Retinal pigment epithelial cell (primary cell): ENCODE results near the gene C2CD5.
"Not testable (repeated sequence)": the region's sequence is repeated elsewhere in the genome, so short reads cannot be mapped to it uniquely, and the experiment has no call there.

ENCODE experiments used
- DNase-seq: peaks from one replicate; pipeline ENCODE4 v3.0.0-alpha.2; 2010; ENCODE audit warnings: low read depth
- H3K4me3 ChIP-seq: 2 replicates; pipeline ENCODE4 v1.5.1; 2011; ENCODE audit warnings: mild to moderate bottlenecking, low read length, control low read depth, moderate library complexity
- TF ChIP-seq, protein P1 (sequence below): conservative IDR thresholded peaks from 2 replicates; pipeline ENCODE4 v1.5.1; 2011; ENCODE audit warnings: low read depth, low read length, control low read depth, inconsistent platforms

C2CD5 gene

DNA sequence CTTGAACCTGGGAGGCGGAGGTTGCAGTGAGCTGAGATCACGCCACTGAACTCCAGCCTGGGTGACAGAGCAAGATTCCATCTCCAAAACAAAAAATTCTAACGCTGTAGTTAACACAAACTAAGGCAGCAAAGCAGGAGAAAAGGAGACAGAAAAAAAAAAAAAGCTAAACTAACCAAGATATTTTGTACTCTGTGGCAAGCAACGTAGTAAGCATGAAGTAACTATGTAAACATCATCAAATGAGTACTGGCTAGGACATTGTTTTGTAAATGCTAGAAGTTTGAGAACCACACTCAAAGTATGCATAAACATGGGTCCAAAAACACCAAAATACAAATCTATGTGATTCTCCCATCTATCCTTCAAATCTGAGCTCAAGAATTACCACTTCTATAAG lies 44.2 kb downstream of the C2CD5 start:
- TF ChIP-seq, protein P1, sequence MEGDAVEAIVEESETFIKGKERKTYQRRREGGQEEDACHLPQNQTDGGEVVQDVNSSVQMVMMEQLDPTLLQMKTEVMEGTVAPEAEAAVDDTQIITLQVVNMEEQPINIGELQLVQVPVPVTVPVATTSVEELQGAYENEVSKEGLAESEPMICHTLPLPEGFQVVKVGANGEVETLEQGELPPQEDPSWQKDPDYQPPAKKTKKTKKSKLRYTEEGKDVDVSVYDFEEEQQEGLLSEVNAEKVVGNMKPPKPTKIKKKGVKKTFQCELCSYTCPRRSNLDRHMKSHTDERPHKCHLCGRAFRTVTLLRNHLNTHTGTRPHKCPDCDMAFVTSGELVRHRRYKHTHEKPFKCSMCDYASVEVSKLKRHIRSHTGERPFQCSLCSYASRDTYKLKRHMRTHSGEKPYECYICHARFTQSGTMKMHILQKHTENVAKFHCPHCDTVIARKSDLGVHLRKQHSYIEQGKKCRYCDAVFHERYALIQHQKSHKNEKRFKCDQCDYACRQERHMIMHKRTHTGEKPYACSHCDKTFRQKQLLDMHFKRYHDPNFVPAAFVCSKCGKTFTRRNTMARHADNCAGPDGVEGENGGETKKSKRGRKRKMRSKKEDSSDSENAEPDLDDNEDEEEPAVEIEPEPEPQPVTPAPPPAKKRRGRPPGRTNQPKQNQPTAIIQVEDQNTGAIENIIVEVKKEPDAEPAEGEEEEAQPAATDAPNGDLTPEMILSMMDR = no peak
- no peak overlapping the region for H3K4me3 ChIP-seq
- no peak for DNase-seq

GRCh38 chr12:22499445-22499844 lies 44.9 kb downstream of the C2CD5 start:
- H3K4me3 ChIP-seq = no peak overlapping the region
- no peak for DNase-seq
- TF ChIP-seq, protein P1 = no peak

DNA sequence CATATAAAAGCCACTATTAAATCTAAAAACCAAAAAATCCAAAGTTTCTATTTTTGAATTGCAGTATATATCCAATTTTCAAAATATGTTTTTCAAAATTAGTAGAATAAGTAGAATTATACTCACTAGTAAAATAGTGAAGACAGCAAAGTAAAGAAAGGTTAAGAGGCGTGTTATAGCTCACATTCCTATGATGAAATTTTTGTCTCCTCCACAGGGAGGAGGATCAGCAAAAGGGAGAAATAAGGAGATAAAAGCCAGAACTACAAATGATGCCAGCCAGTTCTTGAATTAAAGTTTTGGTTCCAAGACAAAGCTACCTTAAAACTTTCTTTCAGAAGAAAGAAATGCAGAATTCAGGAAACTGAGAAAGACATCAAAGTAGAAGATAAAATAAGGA lies 50.0 kb downstream of the C2CD5 start:
- DNase-seq = no peak
- TF ChIP-seq, protein P1 = no peak
- H3K4me3 ChIP-seq = no peak overlapping the region

GRCh38 chr12:22491034-22491433 lies 53.3 kb downstream of the C2CD5 start:
- H3K4me3 ChIP-seq = no peak overlapping the region
- TF ChIP-seq, protein P1 = no peak
- no peak for DNase-seq

DNA sequence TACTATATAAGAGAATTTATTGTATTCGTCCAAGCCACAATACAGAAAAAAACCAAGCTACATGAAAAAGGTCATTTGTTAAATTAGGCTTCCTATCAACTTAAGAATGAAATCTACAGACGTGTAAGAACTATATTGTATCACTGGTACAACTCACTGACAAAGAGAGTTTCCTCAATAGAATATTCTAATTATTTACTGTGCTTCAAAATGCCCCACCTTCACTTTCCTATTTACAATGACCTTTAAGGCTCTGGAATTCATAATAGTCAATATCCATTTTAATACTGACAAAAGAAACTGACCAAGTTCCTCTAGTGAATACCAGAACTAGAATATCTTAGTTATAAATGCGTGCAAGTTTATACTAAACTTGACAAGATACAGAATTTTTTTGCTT lies 55.9 kb downstream of the C2CD5 start:
- no peak for DNase-seq
- no peak overlapping the region for H3K4me3 ChIP-seq
- TF ChIP-seq, protein P1 = no peak

DNA sequence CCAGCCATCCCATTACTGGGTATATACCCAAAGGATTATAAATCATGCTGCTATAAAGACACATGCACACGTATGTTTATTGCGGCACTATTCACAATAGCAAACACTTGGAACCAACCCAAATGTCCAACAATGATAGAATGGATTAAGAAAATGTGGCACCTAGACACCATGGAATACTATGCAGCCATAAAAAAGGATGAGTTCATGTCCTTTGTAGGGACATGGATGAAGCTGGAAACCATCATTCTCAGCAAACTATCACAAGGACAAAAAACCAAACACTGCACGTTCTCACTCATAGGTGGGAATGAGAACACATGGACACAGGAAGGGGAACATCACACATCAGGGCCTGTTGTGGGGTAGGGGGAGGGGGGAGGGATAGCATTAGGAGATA lies 56.7 kb downstream of the C2CD5 start:
- not testable (repeated sequence) for H3K4me3 ChIP-seq, DNase-seq

- TF ChIP-seq, protein P1 = no peak
- H3K4me3 ChIP-seq = no peak overlapping the region
- DNase-seq = no peak
These were observed 62.7 kb downstream of the C2CD5 start for GRCh38 chr12:22481547-22482104.

- H3K4me3 ChIP-seq, DNase-seq: not testable (repeated sequence)
These were observed 63.5 kb downstream of the C2CD5 start for GRCh38 chr12:22480814-22481213.
